ENCODE data around the gene YBX1. TPM values are rescaled to one million over a fixed set of nuclear protein-coding genes. Genes with fewer than 3 reads are reported as not detected.
"Not testable (repeated sequence)": the region's sequence is repeated elsewhere in the genome, so short reads cannot be mapped to it uniquely, and the experiment has no call there.

YBX1 gene
- total RNA-seq, 1 experiment from 2014 or later = 1,098 TPM

GRCh38 chr1:42751511-42752070 lies 69.4 kb downstream of the YBX1 start:
- peaks cover 75% of the 10 kb centered on the region for H3K36me3 Mint-ChIP-seq
- POLR2A ChIA-PET, CTCF ChIA-PET: not testable (repeated sequence)

GRCh38 chr1:42752284-42752683 lies 70.1 kb downstream of the YBX1 start:
- H3K27ac Mint-ChIP-seq = no peak overlapping the region
- DNase-seq (ENCODE audit: low spot score) (no peak), ATAC-seq (no peak)
- CTCF ChIA-PET = interaction anchor here (1.2 kb wide), 1 partner anchor 11 kb away, joined by 4 read pairs; no protein-coding TSS in a partner anchor
- no peak for TF ChIP-seq ZBTB43 (CRISPR knock-in tag; IDR thresholded peaks at IDR 0.05)
- no peak for TF ChIP-seq ZNF219 (CRISPR knock-in tag; IDR thresholded peaks at IDR 0.05; ENCODE audit: borderline replicate concordance)
- no peak for TF ChIP-seq CTCF (IDR thresholded peaks at IDR 0.05)
- no peak for TF ChIP-seq MYBL2 (CRISPR knock-in tag; IDR thresholded peaks at IDR 0.05)
- TF ChIP-seq TEAD4 (CRISPR knock-in tag; IDR thresholded peaks at IDR 0.05) = no peak
- POLR2A ChIA-PET = no interaction called here
- peaks cover 23% of the 10 kb centered on the region for H3K9me3 Mint-ChIP-seq
- H3K4me3 Mint-ChIP-seq = no peak overlapping the region
- H3K27me3 Mint-ChIP-seq (ENCODE audit: low read depth) = no peaks in the 10 kb centered on the region
- peaks cover 75% of the 10 kb centered on the region for H3K36me3 Mint-ChIP-seq
- H3K4me1 Mint-ChIP-seq = peaks cover 2% of the 10 kb centered on the region

More at GRCh38 chr1:42751511-42752070, 69.4 kb downstream of the YBX1 start:
- ATAC-seq; DNase-seq (ENCODE audit: low spot score); H3K27ac Mint-ChIP-seq; H3K4me1 Mint-ChIP-seq; H3K4me3 Mint-ChIP-seq; H3K27me3 Mint-ChIP-seq (ENCODE audit: low read depth): not testable (repeated sequence)
- H3K9me3 Mint-ChIP-seq = peaks cover 23% of the 10 kb centered on the region
- TF ChIP-seq HMGA2 (CRISPR knock-in tag; IDR thresholded peaks at IDR 0.05) = peak; percentile 70; the same call in 1 of the 2 replicates

GRCh38 chr1:42753070-42753469 lies 70.9 kb downstream of the YBX1 start:
- Mint-ChIP-seq H3K36me3 (peaks cover 77% of the 10 kb centered on the region), H3K4me3 (no peak overlapping the region), H3K9me3 (peaks cover 23% of the 10 kb centered on the region), H3K4me1 (peaks cover 2% of the 10 kb centered on the region), H3K27ac (no peak overlapping the region), H3K27me3 (ENCODE audit: low read depth) (no peaks in the 10 kb centered on the region)
- no peak for DNase-seq (ENCODE audit: low spot score)
- ChIA-PET POLR2A (no interaction called here), CTCF (interaction anchor here (1.2 kb wide), 1 partner anchor 12 kb away, joined by 4 read pairs; no protein-coding TSS in a partner anchor)
- TF ChIP-seq ZNF263 (CRISPR knock-in tag; IDR thresholded peaks at IDR 0.05; ENCODE audit: low read depth) (no peak), MXD4 (CRISPR knock-in tag; IDR thresholded peaks at IDR 0.05; ENCODE audit: borderline replicate concordance) (no peak), NFYB (CRISPR knock-in tag; conservative IDR thresholded peaks at IDR 0.05; ENCODE audit: low read depth) (no peak), RELA (CRISPR knock-in tag; IDR thresholded peaks at IDR 0.05; ENCODE audit: borderline replicate concordance) (no peak), ZNF532 (CRISPR knock-in tag; IDR thresholded peaks at IDR 0.05; ENCODE audit: borderline replicate concordance) (no peak), GRHL2 (CRISPR knock-in tag; IDR thresholded peaks at IDR 0.05; ENCODE audit: insufficient replicate concordance, severe bottlenecking) (no peak), HMGA2 (CRISPR knock-in tag; IDR thresholded peaks at IDR 0.05) (no peak), E2F4 (CRISPR knock-in tag; IDR thresholded peaks at IDR 0.05; ENCODE audit: borderline replicate concordance, low read depth) (no peak), STAT6 (CRISPR knock-in tag; conservative IDR thresholded peaks at IDR 0.05; ENCODE audit: low read depth) (no peak), PRDM15 (CRISPR knock-in tag; IDR thresholded peaks at IDR 0.05) (no peak)
- ATAC-seq = no peak
